ENCODE data around the gene EPHB1.

EPHB1 gene

DNA sequence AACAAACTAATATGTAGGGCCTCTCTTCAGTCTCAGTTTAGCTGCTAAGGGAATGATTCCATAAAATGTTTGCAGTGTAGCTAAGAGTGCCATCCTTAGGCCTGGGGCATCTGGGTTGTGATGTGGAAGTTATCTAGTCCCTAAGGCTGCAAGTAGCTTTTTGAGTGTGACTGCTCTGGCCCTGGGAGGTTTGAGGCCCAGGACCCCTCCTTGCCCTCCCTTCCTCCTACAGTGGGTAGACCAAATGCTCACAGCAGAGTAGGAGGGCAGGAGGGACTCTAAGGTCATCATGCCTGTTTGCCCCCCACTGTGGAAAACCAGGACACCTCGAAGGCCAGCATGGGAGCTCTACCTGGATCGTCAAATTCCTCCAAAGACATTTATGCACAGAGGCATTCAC lies 115.0 kb downstream of the EPHB1 start:
- no peak for DNase-seq (ENCODE audit: low read depth in 3 of 3)

- no peak for DNase-seq (ENCODE audit: low read depth in 3 of 3)
Observed at GRCh38 chr3:134911586-134912548, 116.8 kb downstream of the EPHB1 start.

DNA sequence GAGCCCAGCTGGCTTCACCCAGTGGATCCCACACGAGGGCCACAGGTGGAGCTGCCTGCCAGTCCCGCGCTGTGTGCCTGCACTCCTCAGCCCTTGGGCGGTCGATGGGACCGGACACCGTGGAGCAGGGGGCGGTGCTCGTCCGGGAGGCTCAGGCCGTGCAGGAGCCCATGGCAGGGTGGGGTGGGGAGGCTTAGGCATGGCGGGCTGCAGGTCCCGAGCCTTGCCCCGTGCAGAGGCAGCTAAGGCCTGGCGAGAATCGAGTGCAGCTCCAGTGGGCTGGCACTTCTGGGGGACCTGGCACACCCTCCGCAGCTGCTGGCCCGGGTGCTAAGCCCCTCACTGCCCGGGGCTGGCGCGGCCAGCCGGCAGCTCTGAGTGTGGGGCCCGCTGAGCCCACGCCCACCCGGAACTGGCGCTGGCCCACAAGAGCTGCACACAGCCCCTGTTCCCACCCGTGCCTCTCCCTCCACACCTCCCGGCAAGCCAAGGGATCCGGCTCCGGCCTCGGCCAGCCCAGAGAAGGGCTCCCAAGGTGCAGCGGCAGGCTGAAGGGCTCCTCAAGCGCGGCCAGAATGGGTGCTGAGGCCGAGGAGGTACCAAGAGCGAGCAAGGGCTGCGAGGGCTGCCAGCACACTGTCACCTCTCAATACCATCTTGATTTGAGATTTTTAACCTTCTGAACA lies 121.4 kb downstream of the EPHB1 start:
- no peak for DNase-seq (ENCODE audit: low read depth in 3 of 3)

- no peak for DNase-seq (ENCODE audit: low read depth in 3 of 3)
Observed at GRCh38 chr3:134917631-134918030, 122.6 kb downstream of the EPHB1 start.

DNA sequence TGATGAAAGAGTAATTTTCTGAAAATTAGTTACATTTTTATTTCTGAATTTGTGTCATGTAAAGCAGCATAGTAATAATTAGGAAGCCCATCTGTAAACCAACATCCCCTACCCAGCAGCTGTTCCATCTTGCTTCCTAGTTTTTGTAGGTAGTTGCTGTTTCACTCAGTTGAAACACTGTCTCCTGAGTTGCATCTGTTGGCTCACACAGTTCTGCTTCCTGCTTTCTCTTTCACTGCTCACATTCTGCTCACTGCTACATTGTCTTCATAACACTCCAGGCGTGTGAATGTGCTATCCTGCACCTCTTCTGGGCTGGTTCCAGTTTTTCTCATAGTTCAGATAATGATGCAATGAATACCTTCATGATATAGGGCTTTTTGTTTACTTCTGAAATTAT lies 123.4 kb downstream of the EPHB1 start:
- DNase-seq (ENCODE audit: low read depth in 3 of 3) = no peak

GRCh38 chr3:134922101-134922500 lies 127.0 kb downstream of the EPHB1 start:
- DNase-seq (ENCODE audit: low read depth in 3 of 3) = no peak

DNA sequence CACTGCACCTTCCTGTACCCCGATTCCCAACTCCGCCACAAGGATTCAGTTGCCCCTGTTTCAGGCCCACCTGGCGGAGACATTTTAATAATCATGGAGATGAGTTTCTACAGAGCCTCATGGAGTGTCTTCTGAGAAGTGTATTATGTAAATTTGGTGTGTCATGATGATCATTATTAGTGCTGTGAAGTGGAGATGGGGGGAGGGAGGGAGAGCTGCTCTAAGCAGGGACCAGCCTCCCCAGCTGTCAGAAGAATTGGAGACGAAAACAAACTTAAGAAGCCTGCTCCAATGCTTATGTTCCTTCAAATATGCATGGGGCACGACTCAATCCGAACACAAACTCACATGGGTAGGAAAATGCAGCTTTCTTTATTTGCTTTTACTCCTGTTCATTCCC lies 127.8 kb downstream of the EPHB1 start:
- no peak for DNase-seq (ENCODE audit: low read depth in 3 of 3)

DNA sequence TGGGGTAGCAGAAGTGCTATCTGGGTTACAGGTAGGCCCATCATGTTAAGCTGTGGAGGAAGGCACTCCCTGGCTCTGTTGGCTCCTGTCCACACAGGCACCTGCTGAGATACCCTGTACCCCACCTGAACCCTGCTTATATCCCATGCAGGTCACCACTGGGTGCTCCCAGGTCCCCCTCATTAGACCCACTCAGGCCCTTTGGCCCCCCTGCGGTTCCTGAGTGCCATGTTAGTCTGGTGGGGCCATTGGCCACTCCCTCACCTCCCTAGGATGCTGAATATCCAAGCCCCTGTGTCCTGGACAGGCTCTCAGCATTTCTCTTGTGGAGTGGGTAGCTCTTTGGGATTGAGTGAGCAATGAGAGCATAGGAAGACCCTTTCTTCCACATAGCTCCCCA lies 128.2 kb downstream of the EPHB1 start:
- DNase-seq (ENCODE audit: low read depth in 3 of 3) = no peak

DNA sequence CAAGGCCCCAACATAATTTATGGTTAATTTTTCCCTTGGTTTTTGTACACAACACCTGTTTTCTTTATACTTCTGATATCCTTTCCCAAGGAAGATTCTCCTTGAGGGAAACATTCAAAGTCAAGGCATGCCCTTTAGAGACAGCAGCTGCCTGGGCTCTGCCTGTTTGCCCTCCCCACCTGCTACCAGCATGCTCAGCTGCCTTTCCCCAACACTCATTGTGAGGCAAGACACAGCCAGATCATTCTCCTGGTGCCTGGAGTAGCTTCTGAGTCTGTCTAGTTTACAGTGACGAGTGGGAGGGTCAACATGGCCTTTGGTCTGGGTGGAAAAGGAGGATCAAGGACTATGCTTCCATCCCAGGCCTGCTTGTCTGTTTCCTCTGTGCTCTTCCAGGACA lies 132.5 kb downstream of the EPHB1 start:
- no peak for DNase-seq (ENCODE audit: low read depth in 3 of 3)

GRCh38 chr3:134928392-134928791 lies 133.3 kb downstream of the EPHB1 start:
- DNase-seq (ENCODE audit: low read depth in 3 of 3) = no peak

- DNase-seq (ENCODE audit: low read depth in 3 of 3) = no peak
Observed at GRCh38 chr3:134928819-134929218, 133.8 kb downstream of the EPHB1 start.

GRCh38 chr3:134929976-134930375 lies 134.9 kb downstream of the EPHB1 start:
- no peak for DNase-seq (ENCODE audit: low read depth in 3 of 3)

DNA sequence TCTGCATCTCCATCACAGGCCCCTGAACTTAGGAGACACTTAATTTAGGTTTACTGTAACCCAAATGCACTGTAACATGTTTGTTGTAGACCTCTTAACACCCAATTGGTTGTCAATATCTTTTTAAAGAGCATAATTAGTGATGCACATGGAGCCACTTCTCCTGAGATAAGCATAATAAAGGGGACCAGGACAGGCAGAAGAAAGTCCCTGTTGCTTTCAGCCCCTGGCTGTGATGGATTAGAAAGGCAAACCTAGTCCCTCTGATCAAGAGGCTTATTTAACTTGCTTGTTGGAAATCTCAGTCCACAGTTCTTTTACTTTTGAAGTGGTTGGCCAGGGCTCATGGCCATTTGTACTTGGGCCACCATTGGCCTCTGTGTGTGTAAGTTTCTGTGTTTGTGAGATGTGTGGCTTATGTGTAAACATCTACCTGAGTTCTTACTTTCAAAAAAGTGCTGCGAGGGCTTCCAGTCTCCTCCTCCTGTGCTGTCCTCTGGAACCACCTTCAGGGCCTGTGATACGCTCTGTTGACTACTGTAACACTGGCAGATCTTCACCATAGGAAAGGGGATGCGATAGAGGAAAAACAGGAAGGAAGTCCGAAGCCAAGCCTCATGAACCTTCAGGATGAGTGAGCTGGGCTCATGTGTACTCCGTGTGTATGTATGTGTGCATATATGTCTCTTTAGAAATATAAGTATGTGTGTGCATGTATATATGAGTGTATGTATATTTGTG lies 136.2 kb downstream of the EPHB1 start:
- no peak for DNase-seq (ENCODE audit: low read depth in 3 of 3)

GRCh38 chr3:134932035-134932434 lies 137.0 kb downstream of the EPHB1 start:
- DNase-seq (ENCODE audit: low read depth in 3 of 3) = no peak

GRCh38 chr3:134933997-134934396 lies 138.9 kb downstream of the EPHB1 start:
- no peak for DNase-seq (ENCODE audit: low read depth in 3 of 3)

- no peak for DNase-seq (ENCODE audit: low read depth in 3 of 3)
Observed at GRCh38 chr3:134934933-134935332, 139.9 kb downstream of the EPHB1 start.

GRCh38 chr3:134937256-134938028 lies 142.4 kb downstream of the EPHB1 start:
- DNase-seq (ENCODE audit: low read depth in 3 of 3) = no peak

GRCh38 chr3:134938029-134938525 lies 143.0 kb downstream of the EPHB1 start:
- DNase-seq (ENCODE audit: low read depth in 3 of 3) = no peak

DNA sequence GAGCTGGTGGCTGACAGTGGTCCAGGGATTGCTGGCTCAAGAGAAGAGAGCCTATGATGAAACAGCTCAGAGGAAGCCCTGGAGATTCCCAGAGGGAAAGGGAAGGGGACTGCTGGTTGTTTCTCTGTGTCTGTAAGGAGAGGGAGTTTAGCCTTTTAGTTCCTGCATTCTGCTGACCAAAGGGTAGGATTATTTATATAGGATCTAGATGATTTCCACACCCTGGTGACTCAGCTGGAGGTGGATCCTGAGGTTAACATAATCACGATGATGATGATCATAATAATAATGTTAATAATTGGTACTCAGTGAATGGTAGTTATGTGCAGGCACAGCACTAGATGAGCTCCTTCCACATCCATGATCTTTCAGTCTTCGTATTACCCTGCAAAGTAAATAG lies 144.9 kb downstream of the EPHB1 start:
- DNase-seq (ENCODE audit: low read depth in 3 of 3) = no peak

DNA sequence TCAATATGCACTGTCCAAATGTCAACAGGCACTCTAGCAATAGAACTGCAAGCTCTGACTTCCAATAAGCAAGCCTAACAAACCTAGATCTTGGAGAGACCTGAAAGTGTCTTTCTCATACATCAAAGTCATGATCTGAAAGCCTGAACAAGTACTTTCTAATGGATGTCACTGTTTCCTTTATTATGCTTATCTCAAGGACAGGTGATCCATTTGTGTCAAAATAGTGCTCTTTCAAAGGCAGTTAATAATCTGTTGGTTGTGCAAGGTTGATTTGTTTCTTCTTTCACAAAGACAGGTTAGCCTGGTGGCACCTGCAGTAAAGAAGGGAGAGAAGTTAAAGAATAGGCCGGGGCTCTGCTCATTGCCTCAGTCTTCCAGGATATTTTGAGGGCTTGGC lies 146.8 kb downstream of the EPHB1 start:
- DNase-seq (ENCODE audit: low read depth in 3 of 3) = no peak

DNA sequence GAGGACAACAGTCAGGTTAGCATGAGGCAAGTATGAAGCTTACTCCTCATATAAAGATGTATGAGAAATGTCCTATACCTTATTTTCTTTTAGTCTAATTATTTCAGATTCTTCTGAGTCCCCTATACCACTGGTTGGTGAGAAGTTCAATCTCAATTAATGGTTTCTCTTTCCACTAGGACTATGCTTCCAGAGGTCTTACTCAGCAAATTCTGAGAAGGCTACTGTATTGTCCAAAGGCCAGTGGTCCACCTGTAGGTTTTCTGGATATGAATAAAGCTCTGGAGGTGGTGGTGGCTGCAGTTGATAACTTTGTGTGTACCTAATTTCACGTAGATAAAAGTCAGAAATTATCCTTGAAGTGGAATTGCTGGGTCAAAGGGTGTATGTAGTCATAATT lies 149.4 kb downstream of the EPHB1 start:
- DNase-seq (ENCODE audit: low read depth in 3 of 3) = no peak
